ENCODE measurements around the gene PLEKHM3.

GRCh38 chr2:207935121-207935990 lies 90.0 kb downstream of the PLEKHM3 start:
- TF ChIP-seq POLR2A (IDR thresholded peaks at IDR 0.05), result no peak
- TF ChIP-seq, protein P1, sequence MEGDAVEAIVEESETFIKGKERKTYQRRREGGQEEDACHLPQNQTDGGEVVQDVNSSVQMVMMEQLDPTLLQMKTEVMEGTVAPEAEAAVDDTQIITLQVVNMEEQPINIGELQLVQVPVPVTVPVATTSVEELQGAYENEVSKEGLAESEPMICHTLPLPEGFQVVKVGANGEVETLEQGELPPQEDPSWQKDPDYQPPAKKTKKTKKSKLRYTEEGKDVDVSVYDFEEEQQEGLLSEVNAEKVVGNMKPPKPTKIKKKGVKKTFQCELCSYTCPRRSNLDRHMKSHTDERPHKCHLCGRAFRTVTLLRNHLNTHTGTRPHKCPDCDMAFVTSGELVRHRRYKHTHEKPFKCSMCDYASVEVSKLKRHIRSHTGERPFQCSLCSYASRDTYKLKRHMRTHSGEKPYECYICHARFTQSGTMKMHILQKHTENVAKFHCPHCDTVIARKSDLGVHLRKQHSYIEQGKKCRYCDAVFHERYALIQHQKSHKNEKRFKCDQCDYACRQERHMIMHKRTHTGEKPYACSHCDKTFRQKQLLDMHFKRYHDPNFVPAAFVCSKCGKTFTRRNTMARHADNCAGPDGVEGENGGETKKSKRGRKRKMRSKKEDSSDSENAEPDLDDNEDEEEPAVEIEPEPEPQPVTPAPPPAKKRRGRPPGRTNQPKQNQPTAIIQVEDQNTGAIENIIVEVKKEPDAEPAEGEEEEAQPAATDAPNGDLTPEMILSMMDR (IDR thresholded peaks at IDR 0.05 in 4 of 5, conservative IDR thresholded peaks at IDR 0.05 in 1 of 5), result no peak

Data from gastrocnemius medialis (tissue), 4 donors.